ENCODE data around the gene SLC2A11. TPM values are rescaled to one million over a fixed set of nuclear protein-coding genes. Genes with fewer than 3 reads are reported as not detected.

SLC2A11 gene
- polyA plus RNA-seq, 2 of the 4 experiments (the other 2 are of a cell fraction), result 5.6 to 12.4 TPM

- H3K4me3 ChIP-seq, result no peak overlapping the region
- FAIRE-seq (no peak), DNase-seq (ENCODE audit: low read depth in 1 of 2, low spot score in 1 of 2) (no peak), ATAC-seq (no peak)
- no peaks in the 10 kb centered on the region for H3K4me1 ChIP-seq
- TF ChIP-seq HDAC2 (IDR thresholded peaks at IDR 0.05) (no peak), POLR2A (IDR thresholded peaks at IDR 0.05; ENCODE audit: low read length) (no peak), ELK1 (IDR thresholded peaks at IDR 0.05; ENCODE audit: low read depth, low read length) (no peak), FOXS1 (CRISPR knock-in tag; IDR thresholded peaks at IDR 0.05) (no peak), TP53 (CRISPR knock-in tag; IDR thresholded peaks at IDR 0.05) (no peak), SMC3 (IDR thresholded peaks at IDR 0.05) (no peak), POLR2AphosphoS2 (conservative IDR thresholded peaks at IDR 0.05; ENCODE audit: low read length) (no peak), HES2 (IDR thresholded peaks at IDR 0.05) (no peak), BHLHE40 (IDR thresholded peaks at IDR 0.05; ENCODE audit: low read depth, low read length) (no peak), NFE2L2 (conservative IDR thresholded peaks at IDR 0.05; ENCODE audit: low read length) (no peak), CEBPB (IDR thresholded peaks at IDR 0.05) (no peak)
- POLR2A ChIA-PET, result interaction anchor here (0.6 kb wide), 1 partner anchor 27 kb away, joined by 4 read pairs; no protein-coding TSS in a partner anchor
- CTCF ChIA-PET, result interaction anchor here (0.9 to 1.2 kb wide), 2 partner anchors 29 to 47 kb away, joined by 3 to 4 read pairs; no protein-coding TSS in a partner anchor
- no peak overlapping the region for H3K4me2 ChIP-seq
- H3K27ac ChIP-seq, result no peak overlapping the region
- WGBS (ENCODE audit: missing lambda C conversion rate), result 76% methylated on average over 4 of the region's 4 CpGs
- H3K9me3 ChIP-seq, result no peaks in the 10 kb centered on the region
Measured at GRCh38 chr22:23820748-23821211, 36.9 kb upstream of the SLC2A11 start.

- no peak overlapping the region for H3K27ac ChIP-seq
- H3K4me1 ChIP-seq, result no peaks in the 10 kb centered on the region
- no peak overlapping the region for H3K4me2 ChIP-seq
- no peak overlapping the region for H3K4me3 ChIP-seq
- TF ChIP-seq RAD21 (conservative IDR thresholded peaks at IDR 0.05 in 1 of 2, IDR thresholded peaks at IDR 0.05 in 1 of 2), result no peak
- POLR2A ChIA-PET, result interaction anchor here (1.9 kb wide), 1 partner anchor 35 kb away, joined by 6 read pairs; the partner anchor contains the start of gene SLC2A11
- no peaks in the 10 kb centered on the region for H3K9me3 ChIP-seq
- FAIRE-seq (no peak), DNase-seq (ENCODE audit: low read depth in 1 of 2, low spot score in 1 of 2) (no peak), ATAC-seq (no peak)
- CTCF ChIA-PET, result interaction anchor here (1.1 kb wide), 1 partner anchor 7 kb away, joined by 3 read pairs; no protein-coding TSS in a partner anchor
- WGBS (ENCODE audit: missing lambda C conversion rate), result 94% methylated on average over 5 of the region's 6 CpGs
Measured at GRCh38 chr22:23822101-23822671, 35.5 kb upstream of the SLC2A11 start.

- no peak for ATAC-seq
- FAIRE-seq, result no peak
- Histone ChIP-seq H3K27ac (no peak overlapping the region), H3K4me2 (no peak overlapping the region), H3K4me3 (no peak overlapping the region), H3K9me3 (no peaks in the 10 kb centered on the region), H3K4me1 (no peaks in the 10 kb centered on the region)
- DNase-seq (ENCODE audit: low read depth in 1 of 2, low spot score in 1 of 2), result no peak
- ChIA-PET POLR2A (interaction anchor here (1.9 kb wide), 1 partner anchor 34 kb away, joined by 6 read pairs; the partner anchor contains the start of gene SLC2A11), CTCF (interaction anchor here (1.1 to 4.4 kb wide), 3 partner anchors 8 to 55 kb away, joined by 3 to 21 read pairs (median 12); partner anchors contain the start of gene CHCHD10)
- WGBS (ENCODE audit: missing lambda C conversion rate), result 93% methylated on average over 9 of the region's 14 CpGs
- TF ChIP-seq KDM1A (IDR thresholded peaks at IDR 0.05; ENCODE audit: low read depth) (no peak), ZFP36 (IDR thresholded peaks at IDR 0.05; ENCODE audit: borderline replicate concordance, partially characterized antibody) (no peak), HOXA7 (CRISPR knock-in tag; IDR thresholded peaks at IDR 0.05) (no peak), RCOR1 (IDR thresholded peaks at IDR 0.05; ENCODE audit: low read depth, low read length) (no peak), REST (IDR thresholded peaks at IDR 0.05) (no peak), ATOH8 (CRISPR knock-in tag; IDR thresholded peaks at IDR 0.05; ENCODE audit: low read depth) (no peak), POLR2A (IDR thresholded peaks at IDR 0.05; ENCODE audit: low read length) (no peak), USF2 (IDR thresholded peaks at IDR 0.05) (no peak), RFX5 (IDR thresholded peaks at IDR 0.05) (no peak), MAZ (IDR thresholded peaks at IDR 0.05; ENCODE audit: borderline replicate concordance, low read depth, low read length) (no peak), PHF8 (IDR thresholded peaks at IDR 0.05; ENCODE audit: borderline replicate concordance, low read depth) (no peak), MAFK (IDR thresholded peaks at IDR 0.05; ENCODE audit: partially characterized antibody) (no peak), CBX8 (IDR thresholded peaks at IDR 0.05) (no peak), ZNF302 (CRISPR knock-in tag; IDR thresholded peaks at IDR 0.05) (no peak), CBX2 (IDR thresholded peaks at IDR 0.05; ENCODE audit: borderline replicate concordance, low read depth) (no peak)
Measured at GRCh38 chr22:23823331-23823791, 34.3 kb upstream of the SLC2A11 start.

Measured in A549 (cell line).